SH-SY5Y (cell line): ENCODE measurements around the gene TCFL5.

ENCODE experiments used
- GATA2 ChIP-seq: IDR thresholded peaks from 2 replicates; pipeline ENCODE4 v1.6.1; 2011; ENCODE audit warnings: mild to moderate bottlenecking, low read depth, low read length
- GATA3 ChIP-seq: IDR thresholded peaks from 2 replicates; pipeline ENCODE4 v1.6.1; 2011; ENCODE audit warnings: low read depth, mild to moderate bottlenecking, low read length, moderate library complexity

DNA sequence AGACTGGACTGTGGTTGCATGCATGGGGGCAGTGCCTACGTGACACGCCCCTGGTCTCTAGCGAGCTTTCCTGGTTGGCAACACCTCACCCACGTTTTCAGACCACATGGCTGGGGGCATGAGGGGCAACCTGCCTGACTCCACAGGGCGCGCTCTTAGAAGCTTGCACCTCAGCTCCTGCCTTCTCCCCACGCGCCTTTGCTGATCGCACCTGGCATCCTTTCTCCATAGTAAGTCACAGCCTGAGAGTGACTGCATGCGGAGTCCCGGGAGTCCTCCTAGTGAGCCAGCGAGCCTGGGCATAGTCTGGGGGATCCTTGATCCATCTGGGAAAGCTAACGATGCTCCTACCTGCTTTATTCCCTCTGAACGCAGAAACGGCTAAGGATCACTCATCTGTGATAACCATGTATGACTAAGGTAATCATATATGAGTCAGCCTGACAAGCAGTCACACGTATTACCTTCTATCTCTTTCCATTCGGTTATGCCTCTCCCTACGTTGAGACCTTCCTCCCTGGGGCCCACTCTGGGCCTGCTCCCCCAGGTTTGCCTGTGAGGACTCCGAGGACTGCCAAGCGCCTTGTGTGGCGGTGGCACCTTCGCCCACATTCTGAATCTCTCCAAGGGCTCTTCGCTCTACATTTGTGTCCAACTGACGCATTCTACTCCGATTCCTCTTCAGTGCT is 4.5 kb downstream of the TCFL5 start:
- no peak for TF ChIP-seq GATA2
- no peak for TF ChIP-seq GATA3
